Putamen (tissue), 1 donor: ENCODE measurements around the gene CDO1.

Source experiments
- DNase-seq: peaks from one replicate; pipeline ENCODE4 v3.0.0-alpha.2; 2016; ENCODE audit warnings: low spot score

CDO1 gene

DNA sequence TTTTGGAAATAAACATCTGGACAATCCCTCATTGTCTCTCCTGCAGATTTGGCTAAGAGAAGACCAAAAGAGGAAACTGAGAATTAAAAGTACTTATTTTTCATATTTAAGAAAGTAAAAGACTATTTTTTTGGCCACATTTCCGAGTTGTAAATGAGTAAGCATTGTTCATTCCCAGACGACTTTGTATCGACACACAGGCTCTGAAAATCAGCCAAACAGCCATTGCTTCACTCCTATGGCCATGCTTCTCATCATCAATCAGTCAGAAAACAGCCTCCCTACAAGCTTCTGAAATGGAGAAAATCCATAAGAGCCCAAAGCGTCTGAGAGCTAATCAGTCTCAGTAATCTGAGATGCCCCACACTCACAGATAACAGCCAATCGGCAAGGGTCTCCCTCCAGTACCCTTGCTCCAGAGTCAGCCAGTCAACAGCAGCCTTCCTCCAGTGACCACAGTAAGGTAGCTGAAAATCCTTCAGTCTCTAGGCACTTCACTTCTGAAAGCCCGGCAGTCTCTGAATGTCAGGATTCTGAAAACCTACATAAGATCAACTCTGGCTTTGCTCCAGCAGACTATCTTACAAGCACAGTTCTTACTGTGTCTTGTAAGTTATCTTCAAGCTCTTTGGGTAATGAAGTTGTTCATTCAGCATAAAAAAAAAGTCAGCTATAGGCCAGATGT lies 30.9 kb downstream of the CDO1 start:
- DNase-seq: no peak

DNA sequence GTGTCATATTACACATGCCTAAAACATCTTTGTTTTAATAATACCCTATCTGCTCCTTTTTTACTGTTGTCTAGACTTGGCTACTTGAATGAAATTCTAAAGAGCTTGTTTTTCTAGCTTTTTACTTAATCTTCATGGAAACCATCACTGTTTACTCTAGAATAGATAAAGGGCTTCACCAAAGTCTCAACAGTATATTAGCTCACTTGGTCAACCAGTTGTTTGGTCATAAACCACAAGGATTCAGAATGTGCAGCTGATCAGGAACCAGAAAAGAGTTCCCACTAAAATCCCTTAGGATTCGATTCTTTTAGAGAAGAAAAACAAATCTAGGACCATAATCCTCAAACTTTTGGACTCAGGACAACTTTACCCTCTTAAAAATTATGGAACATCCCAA lies 38.0 kb downstream of the CDO1 start:
- no peak for DNase-seq

DNA sequence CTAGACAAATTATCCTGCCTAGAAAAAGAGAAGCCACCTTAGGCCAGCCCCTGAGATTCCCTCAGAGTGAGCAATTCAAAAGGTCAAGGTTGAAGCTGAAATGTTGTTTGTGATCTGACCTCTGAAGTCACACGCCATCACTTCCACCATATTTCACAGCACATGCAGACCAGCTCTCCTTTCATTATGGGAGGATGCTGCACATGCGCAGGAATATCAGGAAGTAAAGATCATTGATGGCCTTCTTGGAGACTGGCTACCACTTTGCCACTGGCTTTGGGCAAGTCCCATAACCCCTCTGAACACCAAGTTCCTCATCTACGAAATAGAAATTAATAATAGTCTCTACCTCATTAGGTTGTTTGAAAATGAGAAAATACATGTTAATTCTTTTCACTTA lies 39.5 kb downstream of the CDO1 start:
- no peak for DNase-seq

DNA sequence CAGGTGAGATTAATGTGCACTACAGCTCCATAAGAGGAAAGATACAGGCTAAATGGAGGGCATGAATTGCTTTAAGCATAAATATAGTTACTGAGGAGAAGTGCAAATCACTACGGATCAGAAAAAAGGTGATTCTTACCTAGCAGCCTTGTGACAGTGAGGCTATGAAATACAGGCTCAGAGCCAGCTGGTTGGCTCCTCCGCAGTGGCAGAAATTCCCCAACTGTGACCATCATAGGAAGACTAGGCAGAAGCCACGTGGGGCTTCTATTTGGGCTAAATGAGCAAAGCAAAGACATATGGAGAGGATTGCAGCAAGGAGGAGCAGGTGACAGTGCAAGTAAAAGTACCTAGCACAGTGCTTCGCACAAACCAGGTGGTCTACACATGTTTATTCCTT lies 40.5 kb downstream of the CDO1 start:
- DNase-seq: no peak

DNA sequence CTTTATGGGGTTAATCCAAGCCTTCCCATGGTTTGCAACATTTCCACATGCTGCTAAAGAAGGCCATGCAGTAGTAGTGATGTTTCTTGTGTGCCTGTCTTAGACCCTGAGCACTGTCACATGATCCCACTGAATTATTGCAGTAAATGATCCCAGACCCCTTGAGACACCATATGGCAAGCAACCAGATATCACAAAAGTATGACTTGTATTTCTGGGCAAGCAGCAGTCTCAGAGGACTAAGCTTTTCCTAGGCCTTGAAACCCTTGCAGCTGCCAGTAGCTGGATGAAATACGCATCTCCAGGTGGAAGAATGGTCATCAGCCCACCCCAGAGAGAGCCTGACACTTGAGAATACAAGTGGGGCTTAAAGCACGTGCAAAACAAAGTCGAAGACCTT lies 41.8 kb downstream of the CDO1 start:
- no peak for DNase-seq

DNA sequence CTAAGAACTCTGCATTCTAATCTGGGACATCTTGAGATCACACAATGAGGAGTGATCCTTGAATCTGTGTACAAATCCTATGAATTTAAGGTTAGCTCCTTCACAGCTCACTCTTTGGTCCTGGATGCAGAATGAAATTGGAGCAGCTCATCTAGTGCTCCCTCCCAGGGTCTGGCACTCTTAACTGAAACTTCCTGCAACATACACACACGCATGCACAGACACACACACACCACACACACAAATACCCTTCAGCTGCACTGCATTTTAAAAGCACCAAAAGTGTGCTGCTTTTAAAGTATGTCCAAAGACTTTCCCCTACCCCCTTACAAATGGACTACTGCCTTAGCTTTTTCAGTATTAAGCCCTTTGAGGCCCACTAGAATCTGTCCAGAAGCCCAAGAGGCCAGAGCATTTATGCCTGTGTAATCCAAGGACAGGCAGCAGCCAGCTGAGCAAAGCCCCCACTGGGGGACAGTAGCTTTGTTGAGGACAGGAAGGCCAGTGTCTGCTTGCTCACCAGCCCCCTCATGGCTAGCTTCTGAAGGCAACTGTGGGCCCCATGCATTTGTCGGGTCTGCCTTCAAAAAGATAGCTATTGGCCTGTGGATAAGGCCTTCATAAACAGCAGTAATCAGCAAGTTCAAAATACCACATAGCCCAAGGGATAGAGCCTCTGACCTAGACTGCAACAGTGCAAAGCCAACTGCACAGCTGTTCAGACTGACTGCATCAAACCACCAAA lies 43.6 kb downstream of the CDO1 start:
- DNase-seq: no peak

DNA sequence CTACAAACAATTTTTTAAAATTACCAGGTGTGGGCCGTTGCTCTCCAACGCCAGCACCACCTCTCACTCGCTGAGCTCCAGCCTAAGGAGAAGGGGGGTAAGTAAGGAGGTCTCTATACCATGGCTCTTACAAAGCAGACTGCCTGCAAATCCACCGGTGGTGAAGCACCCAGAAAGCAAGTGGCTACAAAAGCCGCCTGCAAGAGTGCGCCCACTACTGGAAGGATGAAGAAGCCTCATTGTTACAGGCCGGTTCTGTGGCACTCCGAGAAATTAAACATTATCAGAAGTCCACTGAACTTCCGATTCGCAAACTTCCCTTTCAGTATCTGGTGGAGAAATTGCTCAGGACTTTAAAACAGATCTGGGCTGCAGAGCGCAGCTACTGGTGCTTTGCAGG lies 46.0 kb downstream of the CDO1 start:
- DNase-seq: no peak

DNA sequence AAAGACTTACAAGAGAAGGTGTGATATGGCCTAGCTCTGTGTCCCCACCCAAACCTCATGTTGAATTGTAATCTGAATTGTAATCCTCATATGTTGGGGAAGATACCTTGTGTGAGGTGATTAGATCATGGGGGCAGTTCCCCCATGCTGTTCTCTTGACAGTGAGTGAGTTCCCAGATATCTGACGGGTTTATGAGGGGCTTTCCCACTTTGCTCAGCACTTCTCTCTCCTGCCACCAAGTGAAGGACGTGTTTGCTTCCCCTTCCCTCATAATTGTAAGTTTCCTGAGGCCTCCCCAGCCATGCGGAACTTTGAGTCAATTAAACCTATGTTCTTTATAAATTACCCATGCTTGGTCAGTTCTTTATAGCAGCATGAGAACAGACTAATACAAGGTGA lies 49.0 kb downstream of the CDO1 start:
- no peak for DNase-seq

DNA sequence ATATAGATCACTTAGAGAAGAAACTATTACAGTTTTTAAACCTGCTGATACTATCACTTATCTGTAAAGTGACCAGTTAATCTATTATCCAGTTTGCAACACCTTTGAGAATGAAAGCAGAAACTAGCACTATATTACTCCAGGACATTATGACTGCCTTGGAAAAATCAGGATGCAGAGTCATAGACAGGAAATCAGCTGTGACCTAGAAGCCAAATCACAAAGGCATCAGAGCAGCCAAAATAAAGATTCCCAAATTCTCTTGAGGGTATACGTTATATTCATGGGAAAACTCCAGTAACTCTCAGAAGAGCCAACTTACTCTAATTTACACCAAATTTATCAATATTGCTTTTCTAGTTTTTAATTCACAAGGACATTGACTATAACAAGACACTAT lies 49.9 kb downstream of the CDO1 start:
- no peak for DNase-seq

DNA sequence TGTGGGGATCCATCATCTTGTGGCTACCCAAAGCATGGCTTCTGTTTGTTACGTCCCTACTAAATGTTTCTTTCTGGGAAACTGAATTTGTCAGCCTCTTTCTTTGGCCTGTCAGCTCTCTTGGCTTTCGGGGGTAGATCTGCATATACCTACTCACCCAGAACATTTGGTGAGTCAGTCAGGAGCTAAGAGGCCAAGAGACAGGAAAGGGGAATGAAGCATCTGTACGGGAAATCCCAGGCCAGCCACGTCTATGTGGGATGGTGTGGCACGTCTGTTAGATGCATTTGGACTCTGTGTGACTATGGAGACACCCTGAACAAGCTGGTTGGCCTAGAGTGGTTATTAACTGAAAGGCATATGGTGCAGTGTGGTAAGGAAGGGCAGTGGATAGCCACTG lies 58.1 kb downstream of the CDO1 start:
- no peak for DNase-seq

DNA sequence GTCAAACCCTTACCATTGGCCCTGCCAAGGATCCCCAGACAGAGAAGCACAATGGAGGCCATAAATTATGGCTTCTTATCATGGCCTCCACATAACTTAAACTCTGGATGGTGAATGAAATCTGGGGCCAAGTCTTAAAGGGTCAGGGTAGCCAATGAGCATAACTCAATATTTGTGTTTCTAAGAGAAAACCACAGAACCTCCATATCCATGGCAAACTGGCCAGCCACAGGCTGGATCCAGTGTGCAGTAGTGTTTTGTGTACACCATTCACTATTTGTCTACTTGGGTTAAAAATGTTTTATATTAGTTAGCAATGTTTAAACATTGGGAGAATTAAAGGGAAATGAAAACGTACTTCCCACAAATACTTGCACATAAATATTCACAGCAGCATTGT lies 60.8 kb downstream of the CDO1 start:
- DNase-seq: no peak
